ENCODE data around the gene TRAPPC12.

Gene TRAPPC12

DNA sequence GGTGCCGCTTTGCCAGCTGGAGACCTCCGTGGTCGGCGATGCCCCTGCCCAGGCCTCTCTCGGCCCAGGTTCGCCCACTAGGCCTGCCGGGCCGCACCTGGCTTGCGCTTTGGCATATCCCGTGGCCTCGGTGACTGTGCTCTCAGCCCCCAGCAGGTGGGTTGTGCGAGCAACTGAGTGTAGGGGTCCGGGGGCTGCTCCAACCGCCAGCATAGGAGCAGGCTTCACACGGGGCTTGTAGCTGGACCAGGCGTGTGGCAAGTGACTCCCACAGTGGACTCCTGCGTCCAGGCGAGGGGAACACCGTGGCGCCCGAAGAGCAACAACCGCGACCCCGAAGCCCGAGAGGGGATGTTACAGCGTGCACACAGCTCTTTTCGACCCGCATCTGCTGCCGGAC is 9.7 kb downstream of the TRAPPC12 start:
- TF ChIP-seq GATA3 (IDR thresholded peaks at IDR 0.05; ENCODE audit: low read depth, low read length) (no peak), GATA2 (IDR thresholded peaks at IDR 0.05; ENCODE audit: low read depth, low read length) (no peak)

DNA sequence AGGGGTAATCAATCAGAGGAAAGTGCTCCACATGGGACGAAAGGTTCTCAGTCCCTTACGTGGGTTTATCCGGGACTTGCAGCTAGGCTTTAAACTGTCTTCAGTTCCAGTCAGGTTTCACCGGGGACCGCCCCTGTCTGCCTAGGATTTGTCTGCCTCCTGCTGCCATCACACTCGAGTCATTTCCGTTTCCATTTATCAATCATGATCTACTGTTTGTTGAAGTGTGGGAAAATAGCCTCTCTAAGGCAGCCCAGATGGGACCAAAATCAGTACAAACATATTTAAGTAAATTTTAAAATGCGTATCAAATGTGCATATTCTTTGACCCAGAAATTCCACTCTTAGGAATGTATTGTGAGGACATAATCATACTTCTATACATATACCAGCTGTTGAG is 10.5 kb downstream of the TRAPPC12 start:
- TF ChIP-seq GATA2 (IDR thresholded peaks at IDR 0.05; ENCODE audit: low read depth, low read length) (no peak), GATA3 (IDR thresholded peaks at IDR 0.05; ENCODE audit: low read depth, low read length) (no peak)

DNA sequence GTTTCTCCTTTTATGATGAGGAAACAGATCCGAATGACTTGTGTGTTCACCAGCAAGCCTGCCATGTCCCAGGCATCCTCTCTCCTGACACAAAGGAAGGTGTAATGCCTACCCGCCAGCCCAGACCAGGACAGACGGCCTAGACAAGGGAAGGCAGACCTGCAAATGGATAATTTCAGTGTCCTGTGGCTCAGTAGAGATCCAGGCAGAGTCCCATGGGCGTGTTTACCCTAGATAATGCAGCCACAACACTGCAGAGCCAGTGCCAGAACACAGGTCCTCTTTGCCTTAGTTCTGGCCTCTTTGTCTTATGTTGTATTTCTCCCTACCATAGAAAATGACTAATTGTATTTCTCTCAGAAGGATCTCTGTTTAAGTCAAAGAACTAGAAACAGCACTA is 12.7 kb downstream of the TRAPPC12 start:
- TF ChIP-seq GATA2 (IDR thresholded peaks at IDR 0.05; ENCODE audit: low read depth, low read length) = no peak
- no peak for TF ChIP-seq GATA3 (IDR thresholded peaks at IDR 0.05; ENCODE audit: low read depth, low read length)

DNA sequence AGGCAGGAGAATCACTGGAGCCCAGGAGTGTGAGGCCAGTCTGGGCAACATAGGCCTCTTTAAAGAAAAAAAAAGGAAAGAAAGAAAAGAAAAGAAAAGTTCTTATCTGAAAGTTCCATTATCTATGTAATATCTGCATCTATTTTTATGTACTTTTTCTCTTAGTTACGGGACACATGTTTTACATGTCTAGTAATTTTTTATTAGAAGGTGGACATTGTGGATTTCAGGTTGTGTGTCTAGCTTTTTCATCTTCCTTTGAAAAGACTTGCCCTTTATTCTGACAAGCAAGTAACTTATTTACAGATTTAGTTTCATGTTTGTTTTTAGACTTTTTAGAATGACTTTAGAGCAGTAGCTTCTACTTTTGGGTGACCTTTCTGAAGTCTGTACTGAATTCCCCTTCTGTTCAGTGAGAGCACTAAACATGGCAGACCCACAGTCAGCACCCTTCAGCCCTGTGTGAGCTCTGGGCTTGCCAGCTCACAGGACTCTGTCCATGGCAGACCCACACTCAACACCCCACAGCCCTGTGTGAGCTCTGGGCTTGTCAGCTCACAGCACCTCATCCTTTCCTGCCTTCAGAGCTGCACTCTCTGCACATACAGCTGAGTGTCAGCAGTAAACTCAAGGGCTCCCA is 17.5 kb downstream of the TRAPPC12 start:
- TF ChIP-seq GATA2 (IDR thresholded peaks at IDR 0.05; ENCODE audit: low read depth, low read length) (no peak), GATA3 (IDR thresholded peaks at IDR 0.05; ENCODE audit: low read depth, low read length) (no peak)

DNA sequence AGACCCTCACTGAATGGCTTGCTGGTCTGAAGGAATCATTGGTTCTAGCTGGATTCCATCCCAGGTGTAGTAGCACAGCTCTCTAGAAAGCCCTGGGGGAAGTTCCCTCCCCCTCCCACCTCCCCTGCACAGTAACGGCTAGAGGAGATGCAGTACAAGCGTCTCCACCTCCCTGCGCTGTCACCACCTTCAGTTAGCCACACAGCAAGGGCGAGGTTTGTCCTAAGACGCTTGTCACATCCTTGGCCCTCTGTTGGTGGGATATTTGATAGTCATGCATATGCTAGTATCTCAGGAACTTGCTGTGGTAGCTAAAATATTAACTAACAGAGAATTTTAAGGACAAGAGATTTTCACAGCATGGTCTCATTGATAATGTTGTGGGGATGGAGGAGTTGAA is 19.4 kb downstream of the TRAPPC12 start:
- no peak for TF ChIP-seq GATA2 (IDR thresholded peaks at IDR 0.05; ENCODE audit: low read depth, low read length)
- no peak for TF ChIP-seq GATA3 (IDR thresholded peaks at IDR 0.05; ENCODE audit: low read depth, low read length)

DNA sequence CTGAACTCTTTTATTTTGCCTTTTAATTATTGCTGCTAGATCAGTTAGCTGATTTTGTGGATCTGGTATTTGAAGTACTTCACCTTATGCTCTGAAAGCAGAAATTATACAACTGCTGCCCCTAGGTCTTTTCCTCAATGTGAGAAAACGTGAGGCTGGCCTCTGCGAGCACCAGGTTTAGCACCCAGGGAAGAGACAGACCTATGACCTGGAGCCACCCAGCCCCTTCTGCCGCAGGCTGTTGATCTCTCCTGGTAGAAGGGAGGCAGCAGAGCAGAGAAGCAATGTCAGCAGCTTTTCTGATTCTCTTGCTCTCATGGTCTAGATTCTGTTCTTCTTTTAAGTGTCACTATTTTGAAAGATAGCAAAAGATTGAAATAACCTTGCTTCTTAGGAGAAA is 19.9 kb downstream of the TRAPPC12 start:
- TF ChIP-seq GATA3 (IDR thresholded peaks at IDR 0.05; ENCODE audit: low read depth, low read length) (no peak), GATA2 (IDR thresholded peaks at IDR 0.05; ENCODE audit: low read depth, low read length) (0 out of 2 replicates have a peak, but pooled peaks have one; percentile 26)

DNA sequence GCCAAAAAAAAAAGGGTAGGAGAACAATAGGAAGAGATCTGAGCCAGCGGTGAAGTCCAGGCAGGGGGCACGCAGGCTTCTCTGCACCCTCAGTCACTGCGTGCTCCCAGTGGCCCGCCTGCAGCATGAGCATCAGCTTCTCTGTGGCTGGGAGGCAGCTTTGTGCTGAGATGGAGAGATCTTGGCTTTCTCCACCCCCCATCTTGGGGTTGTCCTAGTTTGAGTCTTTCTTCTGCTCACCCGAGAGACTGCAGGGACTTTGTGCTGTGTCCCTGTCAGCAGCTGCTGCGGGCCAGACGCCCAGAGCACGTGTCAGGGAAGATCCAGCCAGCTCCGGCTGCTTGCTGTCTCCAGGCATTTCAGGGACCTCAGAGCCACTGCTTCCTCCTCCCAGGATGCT is 20.3 kb downstream of the TRAPPC12 start:
- TF ChIP-seq GATA2 (IDR thresholded peaks at IDR 0.05; ENCODE audit: low read depth, low read length) (no peak), GATA3 (IDR thresholded peaks at IDR 0.05; ENCODE audit: low read depth, low read length) (no peak)

DNA sequence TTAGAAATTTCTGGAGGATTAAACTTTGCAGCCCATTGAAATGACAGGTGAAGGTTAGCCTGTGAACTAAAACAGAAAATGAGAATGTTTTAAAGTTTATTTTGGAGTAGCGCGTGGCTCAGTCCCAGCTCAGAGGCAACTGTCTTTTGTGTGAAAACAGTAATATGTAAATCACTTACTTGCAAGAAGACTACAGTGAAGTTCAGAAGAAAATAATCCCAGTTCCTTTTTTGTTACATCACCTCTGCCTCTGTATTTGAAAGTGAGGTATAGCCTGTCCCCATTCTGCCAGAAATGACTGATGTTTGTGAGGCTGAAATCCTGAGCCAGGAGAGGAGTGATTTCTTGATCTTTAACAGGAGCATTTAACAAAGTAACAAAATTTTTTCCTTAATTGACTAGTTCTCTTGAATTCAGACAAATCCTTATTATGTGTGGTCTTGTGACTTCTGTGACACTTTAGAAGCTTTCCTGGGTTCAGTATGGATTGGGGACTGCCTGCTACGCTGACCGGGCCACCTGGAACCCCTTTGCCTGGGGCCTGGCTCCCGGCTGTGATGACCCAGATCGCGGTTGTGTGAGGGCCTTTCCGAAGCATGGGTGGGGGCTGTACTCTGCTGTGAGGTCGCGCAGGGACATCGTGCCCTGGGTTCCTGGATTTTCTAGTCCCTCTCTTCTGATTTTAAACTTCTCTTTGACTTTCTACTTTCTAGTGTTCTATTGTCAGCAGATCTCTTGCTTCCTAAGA is 24.3 kb downstream of the TRAPPC12 start:
- TF ChIP-seq GATA3 (IDR thresholded peaks at IDR 0.05; ENCODE audit: low read depth, low read length) = no peak
- no peak for TF ChIP-seq GATA2 (IDR thresholded peaks at IDR 0.05; ENCODE audit: low read depth, low read length)

DNA sequence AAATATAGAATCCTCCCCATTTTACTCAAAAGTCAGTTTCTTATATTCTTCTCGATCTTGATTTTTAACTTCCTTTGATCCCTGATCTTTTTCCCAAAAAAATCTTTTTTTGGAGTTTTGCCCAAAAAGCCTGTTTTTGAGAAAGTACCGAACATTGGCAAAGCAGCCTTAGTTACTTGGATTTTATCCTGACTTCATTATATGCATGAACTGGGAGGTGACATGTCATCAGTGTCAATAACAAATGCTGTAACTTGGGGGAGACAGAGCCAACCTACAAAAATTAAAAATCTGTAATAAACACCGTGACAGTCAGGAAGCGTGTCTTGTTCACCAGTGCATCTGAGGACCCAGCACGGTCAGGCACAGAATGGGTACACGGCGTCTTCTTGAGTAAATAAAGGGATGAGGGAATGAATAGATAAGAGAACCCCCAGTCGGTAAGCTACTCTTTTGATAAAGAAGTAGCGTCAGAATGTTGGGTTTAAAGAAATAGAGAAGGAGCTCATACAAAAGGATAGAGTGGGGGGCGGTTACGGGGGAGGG is 24.9 kb downstream of the TRAPPC12 start:
- no peak for TF ChIP-seq GATA3 (IDR thresholded peaks at IDR 0.05; ENCODE audit: low read depth, low read length)

DNA sequence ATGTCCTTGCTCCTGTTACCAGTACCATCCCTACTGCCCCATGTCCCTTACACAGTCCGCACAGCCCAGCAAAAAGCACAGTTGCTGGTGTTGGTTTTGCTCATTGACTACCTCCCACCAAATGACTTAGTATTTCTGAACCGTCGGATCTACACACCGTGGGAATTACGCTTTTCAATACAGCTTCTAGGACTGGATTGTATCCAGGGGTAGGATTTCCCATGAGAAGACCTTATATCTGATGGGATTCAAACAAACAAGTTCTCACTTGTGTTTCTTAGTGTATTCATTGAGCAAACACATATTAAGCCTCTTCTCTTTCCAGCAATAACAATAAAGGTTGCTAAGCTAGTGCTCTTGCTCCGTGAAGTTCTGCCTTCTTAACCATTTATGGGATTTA is 25.8 kb downstream of the TRAPPC12 start:
- TF ChIP-seq GATA2 (IDR thresholded peaks at IDR 0.05; ENCODE audit: low read depth, low read length) (no peak), GATA3 (IDR thresholded peaks at IDR 0.05; ENCODE audit: low read depth, low read length) (no peak)

DNA sequence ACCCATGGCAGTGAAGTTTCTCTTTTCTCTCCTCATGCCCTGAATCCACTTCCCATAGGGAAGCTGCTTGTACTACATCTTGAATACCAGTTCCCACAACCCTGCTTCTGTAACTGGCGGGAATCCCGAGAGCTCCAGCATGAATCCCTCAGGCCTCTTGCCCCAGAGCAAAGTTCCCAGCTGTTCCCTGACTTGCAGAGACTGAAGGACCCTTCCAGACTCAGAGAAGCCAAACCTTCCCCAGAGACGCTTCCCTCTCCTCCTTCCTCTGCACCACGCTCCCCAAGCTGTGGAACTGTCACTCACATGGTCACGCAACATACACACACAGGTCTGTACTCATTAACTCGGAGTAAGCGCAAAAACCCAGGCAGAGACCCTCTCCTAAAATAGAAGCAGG is 26.4 kb downstream of the TRAPPC12 start:
- no peak for TF ChIP-seq GATA3 (IDR thresholded peaks at IDR 0.05; ENCODE audit: low read depth, low read length)
- TF ChIP-seq GATA2 (IDR thresholded peaks at IDR 0.05; ENCODE audit: low read depth, low read length) = no peak

DNA sequence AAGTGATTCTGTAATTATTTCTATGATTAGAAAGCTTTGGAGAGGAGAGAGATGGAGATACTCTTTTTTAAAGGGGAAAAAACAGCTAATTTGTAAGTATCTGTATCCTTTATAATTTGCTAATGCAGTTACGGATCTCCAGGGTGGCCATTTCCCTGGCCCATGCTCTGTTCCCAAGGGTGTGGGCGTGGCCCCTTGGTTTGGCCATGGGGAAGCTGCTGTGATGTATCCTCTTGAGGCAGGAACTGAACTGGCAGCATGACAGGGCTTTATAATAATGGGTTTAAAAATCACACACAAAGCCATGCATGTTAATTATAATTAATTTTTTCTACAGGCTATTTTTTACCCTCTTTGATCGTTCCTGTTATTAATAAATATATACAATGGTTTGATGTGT is 27.0 kb downstream of the TRAPPC12 start:
- TF ChIP-seq GATA3 (IDR thresholded peaks at IDR 0.05; ENCODE audit: low read depth, low read length) (no peak), GATA2 (IDR thresholded peaks at IDR 0.05; ENCODE audit: low read depth, low read length) (no peak)

DNA sequence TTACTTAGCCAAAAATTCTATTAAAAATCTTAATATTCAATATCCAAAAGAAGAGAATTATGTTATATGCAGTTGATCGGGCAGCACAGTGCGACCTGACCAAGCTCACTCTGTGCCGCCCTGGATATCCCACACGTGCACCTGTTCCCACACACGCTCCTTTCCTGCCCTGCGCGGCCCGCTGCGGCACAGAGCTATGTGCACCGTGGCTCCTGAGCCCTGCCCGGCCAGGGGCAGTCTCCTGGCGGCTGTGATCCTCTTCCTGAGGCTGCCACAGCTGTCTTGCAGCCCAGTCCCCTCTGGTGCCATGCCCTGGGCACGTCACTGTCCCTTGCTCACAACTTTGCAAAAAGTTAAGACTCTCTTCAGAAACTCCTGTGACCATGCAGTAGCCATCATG is 29.3 kb downstream of the TRAPPC12 start:
- no peak for TF ChIP-seq GATA2 (IDR thresholded peaks at IDR 0.05; ENCODE audit: low read depth, low read length)
- no peak for TF ChIP-seq GATA3 (IDR thresholded peaks at IDR 0.05; ENCODE audit: low read depth, low read length)

DNA sequence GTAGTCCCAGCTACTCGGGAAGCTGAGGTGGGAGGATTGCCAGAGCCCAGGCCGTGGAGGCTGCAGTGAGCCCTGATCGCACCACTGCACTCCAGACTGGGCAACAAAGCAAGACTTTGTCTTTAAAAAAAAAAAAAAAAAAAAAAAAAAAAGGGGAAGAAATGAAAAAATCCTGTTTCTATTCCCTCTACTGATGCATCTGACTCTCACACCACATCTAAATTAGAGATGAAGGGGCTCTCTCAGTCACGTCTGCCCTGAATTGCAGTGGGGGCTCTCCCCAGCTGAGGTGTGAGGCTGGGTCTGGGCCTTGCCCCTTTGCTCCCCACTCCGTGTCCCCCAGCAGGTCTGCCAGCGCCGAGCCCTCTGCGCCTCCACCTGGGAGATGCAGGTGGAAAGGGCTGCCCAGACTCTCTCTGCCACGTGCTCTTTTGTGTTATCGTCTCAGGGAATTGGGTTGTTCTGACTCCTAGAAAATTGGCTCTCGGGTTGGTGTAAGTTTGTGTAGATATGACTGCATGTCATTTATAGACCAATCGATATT is 30.2 kb downstream of the TRAPPC12 start:
- TF ChIP-seq GATA2 (IDR thresholded peaks at IDR 0.05; ENCODE audit: low read depth, low read length) (no peak), GATA3 (IDR thresholded peaks at IDR 0.05; ENCODE audit: low read depth, low read length) (no peak)

DNA sequence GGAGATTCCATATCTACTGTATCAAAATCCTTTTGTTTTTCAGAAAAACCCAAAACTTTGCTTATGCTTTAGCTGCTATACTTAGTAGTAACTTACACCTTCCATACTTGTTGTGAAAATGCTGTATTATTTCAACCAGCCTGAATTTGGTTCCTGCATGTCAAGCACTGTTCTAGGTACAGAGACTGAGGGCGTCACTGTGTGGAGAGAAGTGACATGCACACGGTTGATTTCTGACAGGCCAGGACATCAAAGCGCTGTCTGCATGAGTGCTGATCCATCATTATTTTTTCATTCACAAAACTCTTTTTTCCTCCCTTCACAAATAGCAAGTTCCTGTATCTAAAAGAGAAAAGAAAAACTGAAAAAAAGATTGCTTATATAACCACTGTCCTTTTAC is 31.6 kb downstream of the TRAPPC12 start:
- TF ChIP-seq GATA3 (IDR thresholded peaks at IDR 0.05; ENCODE audit: low read depth, low read length) (no peak), GATA2 (IDR thresholded peaks at IDR 0.05; ENCODE audit: low read depth, low read length) (no peak)

All from SH-SY5Y (cell line).